DOHH2 (cell line): ENCODE measurements around the gene OR10G4.

ENCODE experiments used
- H3F3A ChIP-seq: fragments of 200-600 bp; sonication (generic), shearing (Covaris generic); 2 replicates; pipeline ENCODE4 v1.6.0; 2016; ENCODE audit warnings: antibody characterized with exemption, mild to moderate bottlenecking; ENCODE audit not compliant: control insufficient read depth, insufficient read depth
- H3K27ac ChIP-seq: fragments of 200-600 bp; sonication (generic); 2 replicates; pipeline ENCODE4 v1.5.1; 2014; ENCODE audit warnings: low read depth, mild to moderate bottlenecking, low read length, moderate library complexity
- H3K27me3 ChIP-seq: fragments of 200-600 bp; sonication (generic); 2 replicates; pipeline ENCODE4 v1.6.1; 2014; ENCODE audit warnings: mild to moderate bottlenecking, low read length, mixed read lengths; ENCODE audit not compliant: control insufficient read depth
- H3K36me3 ChIP-seq: fragments of 200-600 bp; sonication (generic); 2 replicates; pipeline ENCODE4 v1.6.1; 2014; ENCODE audit warnings: mild to moderate bottlenecking, low read length, moderate library complexity, mixed read lengths; ENCODE audit not compliant: control insufficient read depth
- H3K4me1 ChIP-seq: fragments of 200-600 bp; sonication (generic); 2 replicates; pipeline ENCODE4 v1.6.1; 2014; ENCODE audit warnings: mild to moderate bottlenecking, low read length, mixed read lengths; ENCODE audit not compliant: control insufficient read depth
- H3K4me2 ChIP-seq: fragments of 200-600 bp; sonication (generic); 2 replicates; pipeline ENCODE4 v1.6.0; 2014; ENCODE audit warnings: mild to moderate bottlenecking, low read length, moderate library complexity
- H3K4me3 ChIP-seq: fragments of 200-600 bp; sonication (generic); 2 replicates; pipeline ENCODE4 v1.5.1; 2014; ENCODE audit warnings: mild to moderate bottlenecking, low read length, mixed read lengths
- H3K79me2 ChIP-seq: fragments of 200-600 bp; sonication (generic); 2 replicates; pipeline ENCODE4 v1.6.1; 2014; ENCODE audit warnings: mild to moderate bottlenecking, low read length, mixed read lengths; ENCODE audit not compliant: control insufficient read depth
- H3K9me2 ChIP-seq: fragments of 200-600 bp; sonication (generic); replicated peaks from 2 replicates; pipeline ENCODE4 v1.6.1; 2014; ENCODE audit warnings: mild to moderate bottlenecking, low read length, mixed read lengths; ENCODE audit not compliant: control insufficient read depth
- H3K9me3 ChIP-seq: fragments of 200-600 bp; sonication (generic); 2 replicates; pipeline ENCODE4 v1.6.1; 2014; ENCODE audit warnings: antibody characterized with exemption, low read length, mixed read lengths; ENCODE audit not compliant: control insufficient read depth, insufficient read depth
- H4K20me1 ChIP-seq: fragments of 200-600 bp; sonication (generic); 2 replicates; pipeline ENCODE4 v1.6.0; 2014; ENCODE audit warnings: low read depth, mild to moderate bottlenecking, antibody characterized with exemption, low read length, moderate library complexity; ENCODE audit not compliant: control insufficient read depth, insufficient read depth
- CTCF ChIP-seq: fragments of 200-600 bp; sonication (generic); IDR thresholded peaks from one replicate; pipeline ENCODE4 v1.5.1; 2014; ENCODE audit warnings: antibody characterized with exemption, mild to moderate bottlenecking, low read depth, low read length; ENCODE audit not compliant: poor library complexity, severe bottlenecking
- EZH2phosphoT487 ChIP-seq: fragments of 200-600 bp; sonication (generic); IDR thresholded peaks from 2 replicates; pipeline ENCODE4 v1.6.1; 2017; ENCODE audit warnings: borderline replicate concordance, mild to moderate bottlenecking, antibody characterized with exemption, low read length, moderate library complexity, mixed read lengths

OR10G4 gene

GRCh38 chr11:124012697-124013096, at the start of gene OR10G4:
TSS of gene OR10G4 (plus strand) at chr11:124012997. CDS start at chr11:124015575, 2,578 bp downstream.
- Histone ChIP-seq H3K4me1 (no peaks in the 10 kb centered on the region), H3K27me3 (no peaks in the 10 kb centered on the region), H3K36me3 (no peaks in the 10 kb centered on the region), H4K20me1 (no peaks in the 10 kb centered on the region), H3F3A (no peaks in the 10 kb centered on the region), H3K4me3 (no peak within 1 kb of the TSS), H3K9me3 (no peaks in the 10 kb centered on the region), H3K4me2 (no peak within 1 kb of the TSS), H3K79me2 (no peaks in the 10 kb centered on the region), H3K27ac (no peak within 1 kb of the TSS), H3K9me2 (no peaks in the 10 kb centered on the region)
- TF ChIP-seq CTCF (no peak), EZH2phosphoT487 (no peak)

- no peak overlapping the region for H3K27ac ChIP-seq
- TF ChIP-seq CTCF (no peak), EZH2phosphoT487 (no peak)
- no peaks in the 10 kb centered on the region for H3K9me2 ChIP-seq
- H4K20me1 ChIP-seq: no peaks in the 10 kb centered on the region
- no peak overlapping the region for H3K4me3 ChIP-seq
- H3K4me2 ChIP-seq: no peak overlapping the region
- no peaks in the 10 kb centered on the region for H3F3A ChIP-seq
- no peaks in the 10 kb centered on the region for H3K9me3 ChIP-seq
- no peaks in the 10 kb centered on the region for H3K36me3 ChIP-seq
- no peaks in the 10 kb centered on the region for H3K4me1 ChIP-seq
- H3K27me3 ChIP-seq: no peaks in the 10 kb centered on the region
- no peaks in the 10 kb centered on the region for H3K79me2 ChIP-seq
These were observed 39.0 kb upstream of the OR10G4 start for GRCh38 chr11:123973816-123974215.

- Histone ChIP-seq H3K9me3 (no peaks in the 10 kb centered on the region), H4K20me1 (no peaks in the 10 kb centered on the region)
- TF ChIP-seq EZH2phosphoT487 (no peak), CTCF (no peak)
These were observed 35.8 kb upstream of the OR10G4 start for GRCh38 chr11:123976770-123977560.

More at GRCh38 chr11:123976770-123977560, 35.8 kb upstream of the OR10G4 start:
- Histone ChIP-seq H3K79me2 (no peaks in the 10 kb centered on the region), H3K9me2 (no peaks in the 10 kb centered on the region), H3K4me2 (no peak overlapping the region), H3K36me3 (no peaks in the 10 kb centered on the region), H3F3A (no peaks in the 10 kb centered on the region), H3K27ac (no peak overlapping the region), H3K27me3 (no peaks in the 10 kb centered on the region), H3K4me1 (no peaks in the 10 kb centered on the region), H3K4me3 (no peak overlapping the region)
